ENCODE data around the gene DUSP1. TPM values are rescaled to one million over a fixed set of nuclear protein-coding genes. Genes with fewer than 3 reads are reported as not detected.

Gene DUSP1
- total RNA-seq, 1 experiment from 2014 or later, result 522 TPM

DNA sequence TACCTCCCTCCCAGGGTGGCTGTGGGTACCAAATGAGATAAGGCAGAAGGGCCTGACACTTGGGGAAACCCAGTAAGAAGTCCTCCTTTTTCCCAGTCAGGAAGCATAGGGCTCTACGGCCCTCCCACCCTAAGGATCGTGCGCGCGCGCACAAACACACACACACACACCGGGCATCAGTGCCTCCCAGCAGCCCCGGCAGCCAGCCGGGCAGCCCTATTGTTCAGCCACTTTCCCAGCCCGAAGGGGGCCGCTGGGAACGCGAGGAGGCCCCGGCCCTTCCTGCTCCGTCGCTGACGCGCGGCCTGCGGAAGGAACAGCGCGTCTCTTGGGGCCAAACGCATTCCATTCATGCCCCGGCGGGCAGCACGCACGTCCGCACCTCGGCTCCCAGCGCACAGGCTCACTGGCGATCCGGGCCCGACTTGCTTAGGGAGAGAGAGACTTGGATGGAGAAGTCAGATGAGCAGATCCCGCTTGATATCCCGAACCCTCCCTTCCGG is 22.6 kb downstream of the DUSP1 start:
- no peak overlapping the region for H3K27ac ChIP-seq (ENCODE audit: low read length)
- H3K9ac ChIP-seq (ENCODE audit: low read length), result no peak overlapping the region
- no peak overlapping the region for H3K4me2 ChIP-seq (ENCODE audit: low read length)
- ChIA-PET CTCF (no interaction called here), POLR2A (ENCODE audit: unreplicated experiment) (no interaction called here)
- no peaks in the 10 kb centered on the region for H3K4me1 ChIP-seq (ENCODE audit: insufficient read depth, low read length)
- DNase-seq, result no peak
- no peak overlapping the region for H3K4me3 ChIP-seq (ENCODE audit: low read length)
- no peaks in the 10 kb centered on the region for H3K36me3 ChIP-seq (ENCODE audit: low read depth, low read length)
- BruUV-seq (replicated peaks), result no TSS peak
- no peaks in the 10 kb centered on the region for H3K9me3 ChIP-seq (ENCODE audit: low read length)
- H3F3A ChIP-seq (ENCODE audit: low read length, unreplicated experiment), result no peaks in the 10 kb centered on the region
- no peaks in the 10 kb centered on the region for H4K20me1 ChIP-seq (ENCODE audit: low read length)
- H3K79me2 ChIP-seq (ENCODE audit: low read length), result no peaks in the 10 kb centered on the region
- ATAC-seq, result no peak
- H2AFZ ChIP-seq (ENCODE audit: low read length), result no peak overlapping the region
- intact Hi-C loops (cut with micrococcal nuclease), result no loop called here
- H3K27me3 ChIP-seq (ENCODE audit: low read length), result no peaks in the 10 kb centered on the region
- H3K9me2 ChIP-seq (replicated peaks; ENCODE audit: low read length), result no peaks in the 10 kb centered on the region
- TF ChIP-seq EZH2phosphoT487 (IDR thresholded peaks at IDR 0.05; ENCODE audit: borderline replicate concordance, low read length), result no peak

DNA sequence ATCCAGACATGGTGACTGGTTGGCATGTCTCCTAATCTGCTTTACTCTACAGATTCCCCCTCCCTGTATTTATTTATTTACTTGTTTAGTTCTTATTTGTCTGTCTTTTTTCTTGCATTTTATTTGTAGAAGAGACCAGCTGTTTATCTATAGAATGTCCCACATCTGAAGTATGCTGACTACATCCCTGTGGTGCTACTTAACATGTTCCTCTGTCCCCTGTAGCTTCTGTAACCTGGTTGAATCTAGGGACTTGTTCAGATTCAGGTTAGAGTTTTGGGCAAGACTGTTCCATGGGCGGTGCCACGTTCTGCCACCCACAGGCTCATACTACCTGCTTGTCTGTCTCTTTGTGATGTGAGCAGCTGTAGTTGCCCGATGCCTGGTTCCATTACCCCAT is 23.5 kb downstream of the DUSP1 start:
- no peak overlapping the region for H3K9ac ChIP-seq (ENCODE audit: low read length)
- POLR2A ChIA-PET (ENCODE audit: unreplicated experiment), result no interaction called here
- CTCF ChIA-PET, result no interaction called here

DNA sequence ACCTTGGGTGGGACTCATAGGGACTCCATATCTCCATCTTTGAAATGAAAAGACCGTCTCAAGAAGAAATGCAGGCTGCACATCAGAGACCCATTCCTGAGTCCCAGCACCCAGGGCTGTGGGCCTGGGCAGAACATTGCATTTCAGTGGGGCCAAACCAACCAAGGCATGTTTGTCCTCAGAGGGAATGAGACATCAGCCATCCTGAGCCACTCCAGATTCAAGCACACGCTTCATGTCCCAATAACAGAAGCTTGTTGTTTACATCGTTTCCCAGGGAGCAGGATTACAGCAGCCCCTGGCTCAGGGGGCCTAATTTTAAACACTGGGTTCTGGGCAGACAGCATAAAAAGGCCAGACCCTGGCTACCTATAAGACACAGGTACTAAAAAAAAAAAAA is 24.3 kb downstream of the DUSP1 start:
- BruUV-seq (replicated peaks), result no TSS peak
- no peaks in the 10 kb centered on the region for H3K36me3 ChIP-seq (ENCODE audit: low read depth, low read length)
- TF ChIP-seq EZH2 (IDR thresholded peaks at IDR 0.05; ENCODE audit: low read length, unreplicated experiment) (no peak), EZH2phosphoT487 (IDR thresholded peaks at IDR 0.05; ENCODE audit: borderline replicate concordance, low read length) (no peak), CTCF (conservative IDR thresholded peaks at IDR 0.05; ENCODE audit: low read depth, low read length) (no peak)
- no peaks in the 10 kb centered on the region for H3K9me2 ChIP-seq (replicated peaks; ENCODE audit: low read length)
- CTCF ChIA-PET, result no interaction called here
- H3K4me1 ChIP-seq (ENCODE audit: insufficient read depth, low read length), result no peaks in the 10 kb centered on the region
- intact Hi-C loops (cut with micrococcal nuclease), result no loop called here
- H3K27me3 ChIP-seq (ENCODE audit: low read length), result no peaks in the 10 kb centered on the region
- no peak for ATAC-seq
- no peak overlapping the region for H3K4me2 ChIP-seq (ENCODE audit: low read length)
- no peak overlapping the region for H3K9ac ChIP-seq (ENCODE audit: low read length)
- no peak for DNase-seq
- H3K79me2 ChIP-seq (ENCODE audit: low read length), result no peaks in the 10 kb centered on the region
- POLR2A ChIA-PET (ENCODE audit: unreplicated experiment), result interaction anchor here (0.6 kb wide), 2 partner anchors 200 to 491 kb away, joined by 3 to 16 read pairs; no protein-coding TSS in a partner anchor
- no peak overlapping the region for H3K27ac ChIP-seq (ENCODE audit: low read length)
- no peak overlapping the region for H2AFZ ChIP-seq (ENCODE audit: low read length)
- no peak overlapping the region for H3K4me3 ChIP-seq (ENCODE audit: low read length)
- H3K9me3 ChIP-seq (ENCODE audit: low read length), result no peaks in the 10 kb centered on the region
- H3F3A ChIP-seq (ENCODE audit: low read length, unreplicated experiment), result no peaks in the 10 kb centered on the region
- no peaks in the 10 kb centered on the region for H4K20me1 ChIP-seq (ENCODE audit: low read length)

More for the DNA sequence above, 23.5 kb downstream of the DUSP1 start:
- H3K27me3 ChIP-seq (ENCODE audit: low read length), result no peaks in the 10 kb centered on the region
- H4K20me1 ChIP-seq (ENCODE audit: low read length), result no peaks in the 10 kb centered on the region
- H3K9me3 ChIP-seq (ENCODE audit: low read length), result no peaks in the 10 kb centered on the region
- no peak overlapping the region for H3K4me3 ChIP-seq (ENCODE audit: low read length)
- H3F3A ChIP-seq (ENCODE audit: low read length, unreplicated experiment), result no peaks in the 10 kb centered on the region
- no peaks in the 10 kb centered on the region for H3K4me1 ChIP-seq (ENCODE audit: insufficient read depth, low read length)
- no peaks in the 10 kb centered on the region for H3K79me2 ChIP-seq (ENCODE audit: low read length)
- H3K27ac ChIP-seq (ENCODE audit: low read length), result no peak overlapping the region
- H3K4me2 ChIP-seq (ENCODE audit: low read length), result no peak overlapping the region
- BruUV-seq (replicated peaks), result no TSS peak
- no peak for DNase-seq
- intact Hi-C loops (cut with micrococcal nuclease), result no loop called here
- no peak overlapping the region for H2AFZ ChIP-seq (ENCODE audit: low read length)
- TF ChIP-seq CTCF (conservative IDR thresholded peaks at IDR 0.05; ENCODE audit: low read depth, low read length) (no peak), EZH2 (IDR thresholded peaks at IDR 0.05; ENCODE audit: low read length, unreplicated experiment) (no peak), EZH2phosphoT487 (IDR thresholded peaks at IDR 0.05; ENCODE audit: borderline replicate concordance, low read length) (no peak)
- H3K9me2 ChIP-seq (replicated peaks; ENCODE audit: low read length), result no peaks in the 10 kb centered on the region
- ATAC-seq, result no peak
- H3K36me3 ChIP-seq (ENCODE audit: low read depth, low read length), result no peaks in the 10 kb centered on the region

Measured in PC-3 (cell line).